Fibroblast of mammary gland (primary cell): Measurements from ENCODE around the gene DLGAP3.

Experiments used
- DNase-seq: peaks from one replicate; pipeline ENCODE4 v3.0.0-alpha.2; 2010; ENCODE audit warnings: low read depth
- H3K4me3 ChIP-seq: 2 replicates; pipeline ENCODE4 v1.5.1; 2011; ENCODE audit warnings: low read depth, mild to moderate bottlenecking, low read length, moderate library complexity; ENCODE audit not compliant: control insufficient read depth
- CTCF ChIP-seq: conservative IDR thresholded peaks from 2 replicates; pipeline ENCODE4 v1.5.1; 2011; ENCODE audit warnings: low read depth, low read length, inconsistent platforms; ENCODE audit not compliant: control insufficient read depth, insufficient read depth

Gene DLGAP3

GRCh38 chr1:34816778-34817177 lies 112.7 kb downstream of the DLGAP3 start:
- no peak overlapping the region for H3K4me3 ChIP-seq
- DNase-seq, result no peak
- TF ChIP-seq CTCF, result no peak

GRCh38 chr1:34816332-34816731 lies 113.1 kb downstream of the DLGAP3 start:
- no peak for TF ChIP-seq CTCF
- DNase-seq, result no peak

More at GRCh38 chr1:34816332-34816731, 113.1 kb downstream of the DLGAP3 start:
- no peak overlapping the region for H3K4me3 ChIP-seq
